Keratinocyte (primary cell): ENCODE results near the gene NBEAL2. TPM values are rescaled to one million over a fixed set of nuclear protein-coding genes. Genes with fewer than 3 reads are reported as not detected.

Experiments
- DNase-seq: peaks from one replicate; pipeline ENCODE4 v3.0.0-alpha.2; 2011; ENCODE audit warnings: low read depth, missing footprints, low spot score
- FAIRE-seq: peaks from 2 replicates; lab custom pipeline; 2011; peaks lifted over from hg19 to GRCh38; lab: Jason Lieb, UNC
- H2AFZ ChIP-seq: 2 replicates; pipeline ENCODE4 v1.6.0; 2012; ENCODE audit warnings: low read length, control low read depth, inconsistent platforms; ENCODE audit not compliant: control insufficient read depth
- H3K27ac ChIP-seq: 2 replicates; pipeline ENCODE4 v1.5.1; 2011; ENCODE audit warnings: low read length; ENCODE audit not compliant: control insufficient read depth, insufficient read depth
- H3K27me3 ChIP-seq: 3 replicates; pipeline ENCODE4 v1.6.0; 2011; ENCODE audit warnings: low read length; ENCODE audit not compliant: control insufficient read depth, insufficient read depth; ENCODE audit errors: extremely low read depth
- H3K36me3 ChIP-seq, 2 experiments: 2 replicates in 1 of 2; 3 replicates in 1 of 2; pipeline ENCODE4 v1.5.1; 2011; ENCODE audit warnings: low read length in 2 of 2, mild to moderate bottlenecking in 1 of 2; ENCODE audit not compliant: control insufficient read depth in 2 of 2, insufficient read depth in 2 of 2; ENCODE audit errors: extremely low read depth in 1 of 2
- H3K4me1 ChIP-seq: 3 replicates; pipeline ENCODE4 v1.5.1; 2011; ENCODE audit warnings: low read length; ENCODE audit not compliant: control insufficient read depth, insufficient read depth; ENCODE audit errors: extremely low read depth
- H3K4me2 ChIP-seq: 3 replicates; pipeline ENCODE4 v1.6.0; 2011; ENCODE audit warnings: low read depth, low read length; ENCODE audit not compliant: control insufficient read depth, insufficient read depth; ENCODE audit errors: extremely low read depth
- H3K4me3 ChIP-seq, 3 experiments: fragments of 200-600 bp in 1 of 3; sonication (generic) in 1 of 3; 2 replicates in 2 of 3; 3 replicates in 1 of 3; pipeline ENCODE4 v1.5.1; 2011 to 2016; ENCODE audit warnings: low read length in 3 of 3, mild to moderate bottlenecking in 3 of 3, control low read depth in 2 of 3, inconsistent platforms in 1 of 3, low read depth in 1 of 3, mixed read lengths in 1 of 3, mixed run types in 1 of 3, moderate library complexity in 1 of 3; ENCODE audit not compliant: control insufficient read depth in 2 of 3, insufficient read depth in 2 of 3; ENCODE audit errors: extremely low read depth in 1 of 3
- H3K79me2 ChIP-seq: 2 replicates; pipeline ENCODE4 v1.6.0; 2012; ENCODE audit warnings: low read length; ENCODE audit not compliant: control insufficient read depth, insufficient read depth
- H3K9ac ChIP-seq: 3 replicates; pipeline ENCODE4 v1.6.0; 2011; ENCODE audit warnings: low read length; ENCODE audit not compliant: control insufficient read depth, insufficient read depth; ENCODE audit errors: extremely low read depth
- H3K9me1 ChIP-seq: 3 replicates; pipeline ENCODE4 v1.6.0; 2011; ENCODE audit warnings: low read length; ENCODE audit not compliant: control insufficient read depth, insufficient read depth; ENCODE audit errors: extremely low read depth
- H3K9me3 ChIP-seq: 2 replicates; pipeline ENCODE4 v1.5.1; 2012; ENCODE audit warnings: low read depth, low read length; ENCODE audit not compliant: control insufficient read depth
- H4K20me1 ChIP-seq: 3 replicates; pipeline ENCODE4 v1.6.0; 2011; ENCODE audit warnings: low read length; ENCODE audit not compliant: control insufficient read depth, insufficient read depth; ENCODE audit errors: extremely low read depth
- CTCF ChIP-seq, 3 experiments: IDR thresholded peaks in 1 of 3; conservative IDR thresholded peaks in 1 of 3; optimal IDR thresholded peaks in 1 of 3; 2 replicates in 2 of 3; 3 replicates in 1 of 3; pipeline versions ENCODE3 to v1.5.1; 2011; ENCODE audit warnings: low read length in 3 of 3, mild to moderate bottlenecking in 3 of 3, moderate library complexity in 2 of 3, control low read depth in 1 of 3, inconsistent platforms in 1 of 3; ENCODE audit not compliant: insufficient read depth in 2 of 3; ENCODE audit errors: extremely low read depth in 1 of 3
- EZH2 ChIP-seq: IDR thresholded peaks from one replicate; pipeline ENCODE4 v1.6.1; 2012; ENCODE audit warnings: inconsistent platforms, mild to moderate bottlenecking, low read length, moderate library complexity
- dilution Hi-C: fragments of 300-500 bp; cut with MboI; formaldehyde crosslinking; loops from one replicate; pipeline ENCODE4 v1.7.0; 2020; ENCODE audit warnings: low sequenced_read_pairs; ENCODE audit not compliant: extremely low pct_ligation_motif_present
- polyA plus RNA-seq, 5 experiments: library from polyadenylated mRNA; depleted of rRNA in 3 of 5; stranded (reverse) in 3 of 5; stranded (forward) in 1 of 5; unstranded in 1 of 5; fragments of >200 nt; gene quantifications; 1 replicate in 1 of 5; 2 replicates in 3 of 5; 3 replicates in 1 of 5; pipeline versions ENCODE4 v1.2.1 to v1.2.3, GENCODE V29; 2011 to 2012; ENCODE audit warnings: missing spikeins in 2 of 5, low read depth in 1 of 5, low replicate concordance in 1 of 5

Gene NBEAL2
- polyA plus RNA-seq, 1 donor (not counting 4 experiments of a cell fraction or from before 2014, with no cell fraction given) = 22.8 TPM

- Histone ChIP-seq H3K4me1 (peaks cover 46% of the 10 kb centered on the region), H3K79me2 (peaks cover 47% of the 10 kb centered on the region), H3K27ac (no peak overlapping the region), H3K9me1 (no peaks in the 10 kb centered on the region), H4K20me1 (peaks cover 3% of the 10 kb centered on the region), H2AFZ (no peak overlapping the region), H3K36me3 (peaks cover 2 to 4% of the 10 kb centered on the region in 2 experiments), H3K27me3 (no peaks in the 10 kb centered on the region), H3K9ac (no peak overlapping the region), H3K4me2 (no peak overlapping the region), H3K4me3 (no peak overlapping the region), H3K9me3 (no peaks in the 10 kb centered on the region)
- FAIRE-seq = no peak
- no peak for DNase-seq
- dilution Hi-C loops = no loop called here
- TF ChIP-seq EZH2 (no peak), CTCF (optimal IDR thresholded peaks at IDR 0.05 in 1 of 3, IDR thresholded peaks at IDR 0.05 in 1 of 3, conservative IDR thresholded peaks at IDR 0.05 in 1 of 3; ENCODE audit: extremely low read depth in 1 of 3, insufficient read depth in 2 of 3, low read length in 3 of 3) (no peak)
Measured at GRCh38 chr3:46977811-46978195, 1.7 kb upstream of the NBEAL2 start.

GRCh38 chr3:46978381-46978780 lies 1.1 kb upstream of the NBEAL2 start:
- Histone ChIP-seq H3K9me1 (no peaks in the 10 kb centered on the region), H2AFZ (no peak overlapping the region), H3K36me3 (peaks cover 2 to 4% of the 10 kb centered on the region in 2 experiments), H3K79me2 (peaks cover 46% of the 10 kb centered on the region), H4K20me1 (peaks cover 3% of the 10 kb centered on the region), H3K9ac (no peak overlapping the region), H3K27ac (no peak overlapping the region), H3K4me1 (peaks cover 48% of the 10 kb centered on the region), H3K27me3 (no peaks in the 10 kb centered on the region), H3K4me3 (no peak overlapping the region), H3K9me3 (no peaks in the 10 kb centered on the region), H3K4me2 (no peak overlapping the region)
- no peak for FAIRE-seq
- no peak for DNase-seq
- dilution Hi-C loops = no loop called here
- TF ChIP-seq CTCF (optimal IDR thresholded peaks at IDR 0.05 in 1 of 3, IDR thresholded peaks at IDR 0.05 in 1 of 3, conservative IDR thresholded peaks at IDR 0.05 in 1 of 3; ENCODE audit: extremely low read depth in 1 of 3, insufficient read depth in 2 of 3, low read length in 3 of 3) = no peak
- no peak for TF ChIP-seq EZH2
